Measurements from ENCODE around the gene CNBD2. TPM values are rescaled to one million over a fixed set of nuclear protein-coding genes. Genes with fewer than 3 reads are reported as not detected.

The CNBD2 gene
- total RNA-seq, 1 experiment from 2014 or later: 3.8 TPM

GRCh38 chr20:35953387-35954199 is 14.8 kb upstream of the CNBD2 start:
- H3K4me3 Mint-ChIP-seq: peak overlapping the region; percentile 98
- ATAC-seq (peak; percentile 2), DNase-seq (ENCODE audit: low spot score) (peak; percentile 54)
- H3K4me1 Mint-ChIP-seq: peaks cover 10% of the 10 kb centered on the region
- no peaks in the 10 kb centered on the region for H3K9me3 Mint-ChIP-seq
- H3K27me3 Mint-ChIP-seq (ENCODE audit: low read depth): no peaks in the 10 kb centered on the region
- H3K27ac Mint-ChIP-seq: peak overlapping the region; percentile 99
- POLR2A ChIA-PET: interaction anchor here (0.6 to 2.4 kb wide), 20 partner anchors 14 to 1294 kb away, joined by 3 to 30 read pairs (median 4); partner anchors contain the start of genes CEP250, CNBD2, ERGIC3 and NFS1
- peaks cover 5% of the 10 kb centered on the region; the same call in 1 of the 2 replicates for H3K36me3 Mint-ChIP-seq
- CTCF ChIA-PET: interaction anchor here (0.6 to 4.6 kb wide), 58 partner anchors 9 to 502 kb away, joined by 3 to 103 read pairs (median 6); partner anchors contain the start of genes CNBD2, CPNE1, ERGIC3 and RBM12
- TF ChIP-seq KAT7 (CRISPR knock-in tag; IDR thresholded peaks at IDR 0.05; ENCODE audit: borderline replicate concordance) (peak; percentile 88; the same call in 1 of the 2 replicates), ZMAT4 (CRISPR knock-in tag; IDR thresholded peaks at IDR 0.05) (no peak), OVOL2 (CRISPR knock-in tag; IDR thresholded peaks at IDR 0.05; ENCODE audit: borderline replicate concordance) (no peak), FOXP1 (CRISPR knock-in tag; IDR thresholded peaks at IDR 0.05; ENCODE audit: borderline replicate concordance) (no peak), ATF1 (CRISPR knock-in tag; IDR thresholded peaks at IDR 0.05) (peak; percentile 70; the same call in 1 of the 2 replicates), GTF2I (CRISPR knock-in tag; conservative IDR thresholded peaks at IDR 0.05) (no peak), SOX15 (CRISPR knock-in tag; IDR thresholded peaks at IDR 0.05) (no peak), ZNF423 (CRISPR knock-in tag; IDR thresholded peaks at IDR 0.05) (no peak), USF1 (CRISPR knock-in tag; IDR thresholded peaks at IDR 0.05) (peak; percentile 59)
- TF ChIP-seq, protein P1, sequence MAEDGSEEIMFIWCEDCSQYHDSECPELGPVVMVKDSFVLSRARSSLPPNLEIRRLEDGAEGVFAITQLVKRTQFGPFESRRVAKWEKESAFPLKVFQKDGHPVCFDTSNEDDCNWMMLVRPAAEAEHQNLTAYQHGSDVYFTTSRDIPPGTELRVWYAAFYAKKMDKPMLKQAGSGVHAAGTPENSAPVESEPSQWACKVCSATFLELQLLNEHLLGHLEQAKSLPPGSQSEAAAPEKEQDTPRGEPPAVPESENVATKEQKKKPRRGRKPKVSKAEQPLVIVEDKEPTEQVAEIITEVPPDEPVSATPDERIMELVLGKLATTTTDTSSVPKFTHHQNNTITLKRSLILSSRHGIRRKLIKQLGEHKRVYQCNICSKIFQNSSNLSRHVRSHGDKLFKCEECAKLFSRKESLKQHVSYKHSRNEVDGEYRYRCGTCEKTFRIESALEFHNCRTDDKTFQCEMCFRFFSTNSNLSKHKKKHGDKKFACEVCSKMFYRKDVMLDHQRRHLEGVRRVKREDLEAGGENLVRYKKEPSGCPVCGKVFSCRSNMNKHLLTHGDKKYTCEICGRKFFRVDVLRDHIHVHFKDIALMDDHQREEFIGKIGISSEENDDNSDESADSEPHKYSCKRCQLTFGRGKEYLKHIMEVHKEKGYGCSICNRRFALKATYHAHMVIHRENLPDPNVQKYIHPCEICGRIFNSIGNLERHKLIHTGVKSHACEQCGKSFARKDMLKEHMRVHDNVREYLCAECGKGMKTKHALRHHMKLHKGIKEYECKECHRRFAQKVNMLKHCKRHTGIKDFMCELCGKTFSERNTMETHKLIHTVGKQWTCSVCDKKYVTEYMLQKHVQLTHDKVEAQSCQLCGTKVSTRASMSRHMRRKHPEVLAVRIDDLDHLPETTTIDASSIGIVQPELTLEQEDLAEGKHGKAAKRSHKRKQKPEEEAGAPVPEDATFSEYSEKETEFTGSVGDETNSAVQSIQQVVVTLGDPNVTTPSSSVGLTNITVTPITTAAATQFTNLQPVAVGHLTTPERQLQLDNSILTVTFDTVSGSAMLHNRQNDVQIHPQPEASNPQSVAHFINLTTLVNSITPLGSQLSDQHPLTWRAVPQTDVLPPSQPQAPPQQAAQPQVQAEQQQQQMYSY (CRISPR knock-in tag; IDR thresholded peaks at IDR 0.05): no peak
- TF ChIP-seq, protein P2, sequence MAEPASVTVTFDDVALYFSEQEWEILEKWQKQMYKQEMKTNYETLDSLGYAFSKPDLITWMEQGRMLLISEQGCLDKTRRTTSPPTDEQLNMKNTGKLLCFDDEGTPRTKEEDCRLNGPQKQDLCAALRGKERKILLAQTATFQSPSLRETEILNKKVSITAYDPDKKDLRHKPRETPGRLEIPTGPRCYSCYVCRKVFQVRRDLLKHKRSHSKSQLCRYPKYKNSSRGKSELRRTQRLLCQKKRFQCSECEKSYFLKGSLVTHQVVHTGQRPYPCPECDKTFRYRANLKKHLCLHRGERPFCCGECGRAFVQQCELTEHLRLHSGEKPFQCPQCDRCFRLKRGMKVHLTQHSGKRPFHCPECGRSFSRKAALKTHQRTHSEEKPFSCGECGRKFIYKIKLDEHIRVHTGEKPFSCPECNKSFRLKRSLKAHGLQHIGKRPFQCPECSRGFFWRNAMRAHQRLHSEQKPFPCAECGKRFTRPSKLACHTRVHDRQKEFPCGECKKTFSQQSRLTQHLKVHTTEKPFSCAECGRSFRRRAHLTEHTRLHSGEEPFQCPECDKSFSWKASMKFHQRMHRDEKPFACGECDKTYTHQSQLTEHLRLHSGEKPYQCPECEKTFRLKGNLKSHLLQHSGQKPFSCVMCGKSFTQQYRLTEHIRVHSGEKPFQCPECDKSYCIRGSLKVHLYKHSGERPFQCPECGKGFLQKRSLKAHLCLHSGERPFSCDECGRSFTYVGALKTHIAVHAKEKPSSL (CRISPR knock-in tag; conservative IDR thresholded peaks at IDR 0.05): no peak
- TF ChIP-seq, protein P3, sequence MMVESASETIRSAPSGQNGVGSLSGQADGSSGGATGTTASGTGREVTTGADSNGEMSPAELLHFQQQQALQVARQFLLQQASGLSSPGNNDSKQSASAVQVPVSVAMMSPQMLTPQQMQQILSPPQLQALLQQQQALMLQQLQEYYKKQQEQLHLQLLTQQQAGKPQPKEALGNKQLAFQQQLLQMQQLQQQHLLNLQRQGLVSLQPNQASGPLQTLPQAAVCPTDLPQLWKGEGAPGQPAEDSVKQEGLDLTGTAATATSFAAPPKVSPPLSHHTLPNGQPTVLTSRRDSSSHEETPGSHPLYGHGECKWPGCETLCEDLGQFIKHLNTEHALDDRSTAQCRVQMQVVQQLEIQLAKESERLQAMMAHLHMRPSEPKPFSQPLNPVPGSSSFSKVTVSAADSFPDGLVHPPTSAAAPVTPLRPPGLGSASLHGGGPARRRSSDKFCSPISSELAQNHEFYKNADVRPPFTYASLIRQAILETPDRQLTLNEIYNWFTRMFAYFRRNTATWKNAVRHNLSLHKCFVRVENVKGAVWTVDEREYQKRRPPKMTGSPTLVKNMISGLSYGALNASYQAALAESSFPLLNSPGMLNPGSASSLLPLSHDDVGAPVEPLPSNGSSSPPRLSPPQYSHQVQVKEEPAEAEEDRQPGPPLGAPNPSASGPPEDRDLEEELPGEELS (CRISPR knock-in tag; IDR thresholded peaks at IDR 0.05): peak; percentile 36; the same call in 1 of the 2 replicates
- TF ChIP-seq, protein P4, sequence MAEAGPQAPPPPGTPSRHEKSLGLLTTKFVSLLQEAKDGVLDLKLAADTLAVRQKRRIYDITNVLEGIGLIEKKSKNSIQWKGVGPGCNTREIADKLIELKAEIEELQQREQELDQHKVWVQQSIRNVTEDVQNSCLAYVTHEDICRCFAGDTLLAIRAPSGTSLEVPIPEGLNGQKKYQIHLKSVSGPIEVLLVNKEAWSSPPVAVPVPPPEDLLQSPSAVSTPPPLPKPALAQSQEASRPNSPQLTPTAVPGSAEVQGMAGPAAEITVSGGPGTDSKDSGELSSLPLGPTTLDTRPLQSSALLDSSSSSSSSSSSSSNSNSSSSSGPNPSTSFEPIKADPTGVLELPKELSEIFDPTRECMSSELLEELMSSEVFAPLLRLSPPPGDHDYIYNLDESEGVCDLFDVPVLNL (CRISPR knock-in tag; IDR thresholded peaks at IDR 0.05; ENCODE audit: borderline replicate concordance, low read depth): no peak
- TF ChIP-seq, protein P5, sequence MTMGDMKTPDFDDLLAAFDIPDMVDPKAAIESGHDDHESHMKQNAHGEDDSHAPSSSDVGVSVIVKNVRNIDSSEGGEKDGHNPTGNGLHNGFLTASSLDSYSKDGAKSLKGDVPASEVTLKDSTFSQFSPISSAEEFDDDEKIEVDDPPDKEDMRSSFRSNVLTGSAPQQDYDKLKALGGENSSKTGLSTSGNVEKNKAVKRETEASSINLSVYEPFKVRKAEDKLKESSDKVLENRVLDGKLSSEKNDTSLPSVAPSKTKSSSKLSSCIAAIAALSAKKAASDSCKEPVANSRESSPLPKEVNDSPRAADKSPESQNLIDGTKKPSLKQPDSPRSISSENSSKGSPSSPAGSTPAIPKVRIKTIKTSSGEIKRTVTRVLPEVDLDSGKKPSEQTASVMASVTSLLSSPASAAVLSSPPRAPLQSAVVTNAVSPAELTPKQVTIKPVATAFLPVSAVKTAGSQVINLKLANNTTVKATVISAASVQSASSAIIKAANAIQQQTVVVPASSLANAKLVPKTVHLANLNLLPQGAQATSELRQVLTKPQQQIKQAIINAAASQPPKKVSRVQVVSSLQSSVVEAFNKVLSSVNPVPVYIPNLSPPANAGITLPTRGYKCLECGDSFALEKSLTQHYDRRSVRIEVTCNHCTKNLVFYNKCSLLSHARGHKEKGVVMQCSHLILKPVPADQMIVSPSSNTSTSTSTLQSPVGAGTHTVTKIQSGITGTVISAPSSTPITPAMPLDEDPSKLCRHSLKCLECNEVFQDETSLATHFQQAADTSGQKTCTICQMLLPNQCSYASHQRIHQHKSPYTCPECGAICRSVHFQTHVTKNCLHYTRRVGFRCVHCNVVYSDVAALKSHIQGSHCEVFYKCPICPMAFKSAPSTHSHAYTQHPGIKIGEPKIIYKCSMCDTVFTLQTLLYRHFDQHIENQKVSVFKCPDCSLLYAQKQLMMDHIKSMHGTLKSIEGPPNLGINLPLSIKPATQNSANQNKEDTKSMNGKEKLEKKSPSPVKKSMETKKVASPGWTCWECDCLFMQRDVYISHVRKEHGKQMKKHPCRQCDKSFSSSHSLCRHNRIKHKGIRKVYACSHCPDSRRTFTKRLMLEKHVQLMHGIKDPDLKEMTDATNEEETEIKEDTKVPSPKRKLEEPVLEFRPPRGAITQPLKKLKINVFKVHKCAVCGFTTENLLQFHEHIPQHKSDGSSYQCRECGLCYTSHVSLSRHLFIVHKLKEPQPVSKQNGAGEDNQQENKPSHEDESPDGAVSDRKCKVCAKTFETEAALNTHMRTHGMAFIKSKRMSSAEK (CRISPR knock-in tag; IDR thresholded peaks at IDR 0.05; ENCODE audit: borderline replicate concordance): no peak
- TF ChIP-seq, protein P6, sequence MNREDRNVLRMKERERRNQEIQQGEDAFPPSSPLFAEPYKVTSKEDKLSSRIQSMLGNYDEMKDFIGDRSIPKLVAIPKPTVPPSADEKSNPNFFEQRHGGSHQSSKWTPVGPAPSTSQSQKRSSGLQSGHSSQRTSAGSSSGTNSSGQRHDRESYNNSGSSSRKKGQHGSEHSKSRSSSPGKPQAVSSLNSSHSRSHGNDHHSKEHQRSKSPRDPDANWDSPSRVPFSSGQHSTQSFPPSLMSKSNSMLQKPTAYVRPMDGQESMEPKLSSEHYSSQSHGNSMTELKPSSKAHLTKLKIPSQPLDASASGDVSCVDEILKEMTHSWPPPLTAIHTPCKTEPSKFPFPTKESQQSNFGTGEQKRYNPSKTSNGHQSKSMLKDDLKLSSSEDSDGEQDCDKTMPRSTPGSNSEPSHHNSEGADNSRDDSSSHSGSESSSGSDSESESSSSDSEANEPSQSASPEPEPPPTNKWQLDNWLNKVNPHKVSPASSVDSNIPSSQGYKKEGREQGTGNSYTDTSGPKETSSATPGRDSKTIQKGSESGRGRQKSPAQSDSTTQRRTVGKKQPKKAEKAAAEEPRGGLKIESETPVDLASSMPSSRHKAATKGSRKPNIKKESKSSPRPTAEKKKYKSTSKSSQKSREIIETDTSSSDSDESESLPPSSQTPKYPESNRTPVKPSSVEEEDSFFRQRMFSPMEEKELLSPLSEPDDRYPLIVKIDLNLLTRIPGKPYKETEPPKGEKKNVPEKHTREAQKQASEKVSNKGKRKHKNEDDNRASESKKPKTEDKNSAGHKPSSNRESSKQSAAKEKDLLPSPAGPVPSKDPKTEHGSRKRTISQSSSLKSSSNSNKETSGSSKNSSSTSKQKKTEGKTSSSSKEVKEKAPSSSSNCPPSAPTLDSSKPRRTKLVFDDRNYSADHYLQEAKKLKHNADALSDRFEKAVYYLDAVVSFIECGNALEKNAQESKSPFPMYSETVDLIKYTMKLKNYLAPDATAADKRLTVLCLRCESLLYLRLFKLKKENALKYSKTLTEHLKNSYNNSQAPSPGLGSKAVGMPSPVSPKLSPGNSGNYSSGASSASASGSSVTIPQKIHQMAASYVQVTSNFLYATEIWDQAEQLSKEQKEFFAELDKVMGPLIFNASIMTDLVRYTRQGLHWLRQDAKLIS (CRISPR knock-in tag; IDR thresholded peaks at IDR 0.05; ENCODE audit: borderline replicate concordance): 0 out of 2 replicates have a peak, but pooled peaks have one; percentile 0

Measured in WTC11 (cell line).